Posterior vena cava (tissue), 2 donors: ENCODE results near the gene FIBIN. TPM values are rescaled to one million over a fixed set of nuclear protein-coding genes. Genes with fewer than 3 reads are reported as not detected.
A peak's percentile ranks its signal among the peaks of the same experiment; 100 is the strongest.
"Not testable (repeated sequence)": the region's sequence is repeated elsewhere in the genome, so short reads cannot be mapped to it uniquely, and the experiment has no call there.

ENCODE experiments used
- DNase-seq: peaks from one replicate; pipeline ENCODE4 v3.0.0-alpha.2; 2020; ENCODE audit warnings: low spot score
- intact Hi-C, 2 donors: fragments of 100-400 bp; cut with DNase I; formaldehyde crosslinking; loops; one replicate each; pipeline versions ENCODE4 v1.14.1 to v1.14.2; 2022 to 2023
- long read RNA-seq, 2 donors: library from polyadenylated mRNA; unstranded; transcript quantifications; one replicate each; pipeline ENCODE4 v2.0.0, GENCODE V29; 2020 to 2021
- total RNA-seq, 2 donors: library from RNA; stranded (reverse); fragmentation: NEBNext Ultra II Directional; extraction: Animal tissue kit (Norgen Biotek cat#: 25700); gene quantifications; one replicate each; pipeline ENCODE4 v1.2.1, GENCODE V29; 2021
- donor health status: DM: yes; HTN: yes; CAD: no.
- donor health status: DM: yes; HTN: yes; CAD: no.

FIBIN gene
- total RNA-seq = 10 to 100 TPM; 24.5 to 32.8 TPM
- long read RNA-seq, donor 1, transcript FIBIN-201 (1 exons, 1,938 nt) = major isoform, 12 of 13 reads
- long read RNA-seq, donor 1, partial matches to known transcripts = 0 of 13 reads
- long read RNA-seq, donor 1, other reads (novel, unspliced or antisense) = 1 of 13 reads
- long read RNA-seq, donor 2, transcript FIBIN-201 (1 exons, 1,938 nt) = major isoform, 105 of 105 reads
- long read RNA-seq, donor 2, partial matches to known transcripts = 0 of 105 reads
- long read RNA-seq, donor 2, other reads (novel, unspliced or antisense) = 0 of 105 reads

DNA sequence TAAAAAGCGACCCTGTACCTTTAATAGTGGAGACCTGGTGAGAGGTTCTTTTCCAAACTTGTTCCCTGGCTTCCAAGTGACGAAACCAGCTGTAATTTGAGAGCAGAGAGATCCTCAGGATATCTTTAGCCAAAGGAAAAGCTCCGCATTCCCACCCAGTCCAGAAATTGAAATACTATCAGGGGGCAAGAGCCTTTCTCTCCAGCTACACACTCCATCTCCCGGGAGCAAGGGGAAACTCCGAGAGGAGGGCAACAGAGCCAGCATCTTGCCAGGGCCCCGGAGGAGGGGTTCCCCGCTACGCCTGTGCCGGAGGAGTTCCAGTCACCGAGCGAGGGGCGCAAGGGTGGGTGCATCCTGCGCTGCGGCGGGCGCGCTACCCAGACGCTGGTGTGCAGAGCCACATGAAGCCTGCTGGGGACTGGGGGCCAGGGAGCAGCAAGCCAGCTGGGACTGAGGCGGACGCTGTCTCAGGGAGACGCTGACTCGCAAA is at the start of gene FIBIN:
Gene FIBIN, plus strand, starts transcription at position 148 of the 493 bp plus-strand sequence. CDS start 415 bp downstream, outside the sequence.
- peak; percentile 78 for DNase-seq
- intact Hi-C loops = loop anchor here in 1 of 2 donors (10.0 kb wide), 1 partner anchor 229 kb away; no protein-coding TSS in a partner anchor

DNA sequence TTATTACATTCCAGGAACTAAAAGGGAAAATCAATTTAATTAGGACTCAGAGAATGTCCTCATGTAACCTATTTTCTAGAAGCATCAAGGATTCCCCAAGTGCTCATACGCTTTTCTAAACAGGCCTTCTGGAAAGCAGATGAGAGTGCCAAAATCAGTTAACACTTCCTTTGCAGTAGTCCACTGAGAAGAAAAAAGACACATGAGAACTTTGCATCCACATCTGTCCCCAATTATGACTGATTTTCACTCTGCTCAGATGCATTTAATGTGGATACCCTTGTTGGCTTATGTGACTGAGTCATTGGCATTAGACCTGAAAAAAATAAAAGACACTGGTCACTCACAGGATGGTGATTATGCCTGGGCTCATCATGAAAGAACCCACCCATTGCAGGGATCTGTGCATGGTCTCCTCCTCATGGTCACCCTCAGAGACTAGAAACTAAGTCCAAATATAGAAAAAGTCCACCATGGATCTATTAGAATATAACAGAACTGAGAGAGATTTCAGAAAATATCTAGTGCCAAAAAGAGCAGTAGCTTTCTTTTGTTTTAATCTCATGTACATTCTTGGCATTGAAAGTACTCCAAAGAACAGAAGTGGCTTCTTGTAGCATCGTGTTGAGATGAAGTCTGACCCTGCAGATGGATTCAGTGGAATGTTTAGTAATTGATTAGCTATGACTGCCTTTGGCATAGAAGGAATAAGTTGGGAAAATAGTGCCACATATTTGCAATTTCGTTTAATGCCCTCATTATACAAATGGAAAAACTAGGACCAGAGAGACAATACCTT is 48.8 kb upstream of the FIBIN start:
- no peak for DNase-seq
- intact Hi-C loops = no loop called here

DNA sequence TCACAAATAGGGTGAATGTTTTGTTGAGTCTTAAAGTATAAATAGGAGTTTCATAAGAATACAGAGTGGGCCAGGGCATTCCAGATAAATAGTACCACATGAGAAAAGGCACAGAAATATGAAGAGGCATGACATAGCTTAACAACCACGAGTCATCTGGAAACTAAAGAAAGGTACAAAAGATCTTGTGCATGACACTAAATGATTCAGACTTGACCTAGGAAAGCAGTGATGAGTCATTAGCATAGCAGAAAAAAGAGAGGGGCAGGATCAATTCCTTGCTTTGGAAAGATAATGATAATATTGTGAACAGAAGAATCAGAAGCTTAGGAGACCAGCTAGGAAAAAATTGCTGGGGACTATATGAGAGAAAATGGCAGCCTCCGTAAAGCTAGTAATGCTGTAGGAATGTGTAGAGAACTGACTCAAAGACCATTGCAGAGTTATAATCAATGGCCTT is 47.6 kb upstream of the FIBIN start:
- intact Hi-C loops = no loop called here
- no peak for DNase-seq

DNA sequence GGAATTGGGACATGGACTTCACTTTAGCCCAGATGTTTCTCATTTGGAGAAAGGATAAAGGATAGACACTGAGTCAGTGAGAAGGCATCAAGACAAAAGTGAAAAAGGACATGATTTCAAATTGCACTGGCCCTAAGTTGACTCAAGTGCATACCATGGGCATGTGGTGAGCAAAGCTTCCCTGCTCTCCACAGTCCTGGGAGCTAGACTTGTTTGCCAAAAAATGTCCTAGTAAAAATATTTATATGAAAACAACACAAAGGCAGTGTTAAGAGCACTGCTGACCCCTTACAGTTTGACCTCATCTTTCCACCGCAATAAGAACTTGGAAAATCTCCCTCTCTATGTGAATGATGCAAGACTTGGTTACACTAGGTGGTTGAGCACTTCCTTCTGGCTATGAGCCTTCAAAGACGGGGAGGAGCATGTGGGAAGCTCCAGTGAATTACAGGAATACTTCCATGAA is 46.5 kb upstream of the FIBIN start:
- peak; percentile 76 for DNase-seq
- intact Hi-C loops = no loop called here

DNA sequence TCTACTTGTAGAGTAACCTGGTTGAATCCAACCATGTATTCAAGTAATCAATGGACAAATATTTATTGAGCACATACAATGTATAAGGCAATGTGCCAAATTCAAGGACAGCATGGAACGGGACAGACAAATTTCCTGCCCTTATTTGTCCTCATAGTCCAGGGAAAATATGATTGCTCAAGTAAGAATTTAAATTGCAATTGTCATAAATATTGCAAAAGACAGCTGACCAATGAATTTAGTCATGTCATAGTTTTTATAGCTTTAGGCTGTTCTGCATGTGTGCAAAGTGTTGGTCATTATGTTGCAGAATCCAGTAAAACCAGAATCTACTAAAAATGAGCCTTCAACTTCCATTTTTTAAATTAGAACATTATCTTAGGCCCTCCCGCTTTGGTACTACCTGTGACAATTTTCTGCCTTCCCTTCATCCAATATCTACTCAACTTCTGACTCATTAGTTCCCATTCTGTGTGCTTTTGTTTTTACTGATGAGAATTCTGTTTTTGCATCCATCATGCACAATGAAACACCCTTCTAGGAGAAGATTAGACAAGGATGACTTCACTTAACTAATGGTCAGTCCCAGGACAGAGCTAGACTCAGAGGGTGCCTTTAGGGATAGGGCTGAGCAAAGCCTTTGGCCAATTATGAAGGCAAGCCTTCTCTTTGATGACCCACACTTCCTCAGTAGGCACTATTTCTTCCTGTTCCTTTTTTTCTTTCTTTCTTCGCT is 45.8 kb upstream of the FIBIN start:
- intact Hi-C loops = no loop called here

DNA sequence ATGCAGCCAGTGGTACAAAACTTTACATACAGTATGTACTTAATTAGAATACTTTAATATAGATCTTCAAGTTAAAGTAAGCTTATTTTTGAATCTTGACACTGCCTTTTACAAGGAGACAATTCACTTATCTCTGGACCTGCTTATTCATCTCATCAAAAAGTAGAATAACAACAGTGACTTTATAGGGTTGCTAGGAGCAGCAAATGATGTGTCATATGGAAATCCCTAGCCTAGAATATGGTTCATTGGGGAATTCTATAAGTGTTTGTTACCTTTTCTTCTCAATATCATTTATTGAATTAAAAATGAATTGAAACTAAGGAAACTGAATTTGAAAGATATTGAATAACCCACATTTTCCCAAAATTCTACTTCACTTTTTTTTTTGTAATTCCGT is 45.0 kb upstream of the FIBIN start:
- intact Hi-C loops = no loop called here
- no peak for DNase-seq

More for the DNA sequence above, 45.8 kb upstream of the FIBIN start:
- DNase-seq = no peak

DNA sequence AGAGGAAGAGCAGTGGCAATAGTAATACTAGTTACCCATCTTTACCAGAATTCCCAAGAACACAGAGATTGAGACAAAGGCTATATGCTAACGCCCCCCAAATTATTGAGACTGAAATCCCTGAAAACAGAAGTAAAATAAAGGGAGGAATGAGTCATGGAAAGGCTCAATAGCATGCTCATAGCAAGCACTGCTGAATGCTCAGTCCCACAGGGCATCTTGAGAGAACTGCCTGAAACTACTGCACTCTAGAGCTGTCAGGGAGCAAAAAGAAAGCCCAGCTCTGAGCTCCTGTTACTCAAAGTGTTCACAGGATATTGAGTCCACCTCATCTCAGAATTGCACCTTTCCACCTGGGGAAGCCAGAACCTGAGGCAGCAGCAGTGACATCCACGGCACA is 44.1 kb upstream of the FIBIN start:
- intact Hi-C loops = no loop called here
- DNase-seq = no peak

DNA sequence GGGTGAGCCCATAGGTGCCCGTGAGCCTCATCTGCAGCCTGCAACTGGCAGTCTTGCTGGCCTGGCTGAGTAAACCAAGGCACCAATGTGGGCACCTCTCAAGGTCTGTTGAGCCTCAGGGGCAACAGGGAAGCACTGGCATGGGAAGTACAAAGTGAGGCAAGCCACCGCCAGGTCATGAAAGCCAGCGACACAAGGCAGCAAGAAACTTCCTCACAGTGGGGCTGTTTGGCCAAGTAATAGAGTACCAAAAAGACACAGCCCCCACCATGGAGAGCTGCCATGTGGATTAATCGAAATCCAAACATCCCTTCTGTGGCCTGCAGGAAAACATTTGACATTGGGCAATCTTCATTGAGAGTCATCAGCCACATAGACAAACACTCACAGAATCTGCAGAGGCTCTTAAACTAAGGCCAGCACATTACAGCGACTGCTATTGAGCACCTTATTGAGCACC is 43.6 kb upstream of the FIBIN start:
- DNase-seq = no peak
- intact Hi-C loops = no loop called here

DNA sequence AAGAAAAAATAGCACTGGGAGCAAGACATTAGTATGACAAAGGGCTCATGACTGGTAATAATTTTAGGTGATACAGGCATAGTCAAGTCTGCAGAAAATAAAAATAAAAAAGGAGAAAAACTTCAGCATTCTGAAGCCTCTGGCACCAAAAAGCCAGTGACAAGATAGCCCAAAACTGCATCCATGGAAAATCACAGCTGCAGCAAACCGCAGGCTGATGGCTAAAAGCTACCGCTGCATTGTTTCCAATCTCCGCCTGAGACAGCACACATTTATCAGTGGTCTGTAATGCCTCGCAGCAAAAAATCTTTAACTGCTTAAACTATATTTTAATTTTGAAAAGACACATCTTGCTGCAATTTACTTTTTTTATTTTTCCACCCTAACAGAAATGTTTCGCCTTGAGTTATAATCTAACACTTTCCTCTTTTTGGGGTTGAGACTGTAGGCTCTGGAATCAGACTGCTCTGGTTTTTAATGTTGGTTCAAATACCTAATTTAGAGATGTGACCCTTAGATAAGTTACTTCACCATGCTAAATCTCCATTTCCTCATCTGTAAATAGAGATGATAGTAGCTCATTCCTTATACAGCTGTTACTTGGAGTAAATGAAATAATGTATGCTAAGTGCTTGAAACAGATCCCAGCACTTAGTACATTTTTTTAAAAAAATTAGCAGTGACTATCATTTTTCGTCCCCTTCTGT is 42.0 kb upstream of the FIBIN start:
- intact Hi-C loops = no loop called here
- no peak for DNase-seq

DNA sequence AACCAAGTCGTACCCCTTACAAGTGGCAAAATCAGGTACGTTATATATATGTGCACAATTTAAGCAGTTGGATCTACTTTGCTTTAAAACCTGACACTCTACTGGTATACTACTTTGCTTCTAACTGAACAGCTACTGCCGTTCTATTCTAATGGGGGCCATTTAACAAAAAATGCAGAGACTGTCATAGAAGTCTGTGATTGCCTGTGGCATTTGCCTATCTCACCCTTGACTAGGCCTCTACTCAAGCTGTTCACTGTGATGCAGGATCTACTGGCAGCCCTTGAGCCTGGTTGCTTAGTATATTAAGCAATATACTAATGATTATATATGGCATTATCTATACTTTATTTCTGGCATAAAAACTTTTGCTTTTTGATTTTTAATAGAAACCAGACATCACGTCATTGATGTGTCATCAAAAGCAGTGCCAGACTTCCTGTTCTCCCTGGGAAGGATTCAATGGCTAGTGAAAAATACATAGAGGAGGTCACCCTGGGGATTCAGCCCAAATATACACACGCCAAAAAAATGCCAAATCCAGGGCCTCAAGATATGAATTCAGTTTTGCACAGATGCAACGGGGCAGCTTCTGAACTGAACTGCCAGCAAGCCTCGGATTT is 40.0 kb upstream of the FIBIN start:
- intact Hi-C loops = no loop called here
- no peak for DNase-seq

DNA sequence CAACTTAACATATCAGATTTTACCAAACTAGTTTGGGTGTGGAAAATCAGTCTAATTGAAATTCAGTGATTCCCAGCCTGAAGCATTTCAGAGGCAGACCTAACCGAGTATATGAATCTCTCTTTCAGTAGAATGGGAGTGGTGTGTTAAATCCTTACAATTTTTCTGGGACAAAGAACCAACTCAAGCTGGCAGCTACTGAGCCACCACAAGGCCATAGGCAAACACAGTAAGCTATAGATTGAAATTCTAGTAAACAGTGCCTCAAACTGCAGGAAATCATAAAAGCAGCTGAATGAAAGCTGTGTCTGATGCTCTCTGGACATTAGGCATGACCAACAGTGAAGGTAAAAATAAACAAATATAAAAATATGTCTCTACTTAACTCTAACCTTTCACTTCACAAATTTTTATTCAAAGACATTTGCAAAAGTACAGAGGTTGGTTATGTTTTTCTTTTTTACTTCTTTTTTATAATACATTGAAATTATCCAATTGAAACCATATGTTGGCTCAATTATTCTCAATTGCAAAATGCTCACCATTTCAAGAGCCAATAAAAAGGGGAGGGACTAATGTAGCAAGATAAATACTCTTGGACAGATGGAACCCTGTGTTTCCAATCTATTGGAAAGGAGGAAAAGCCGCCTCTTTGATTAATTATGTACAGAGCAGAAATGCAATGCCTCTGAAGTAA is 35.8 kb upstream of the FIBIN start:
- intact Hi-C loops = no loop called here
- no peak for DNase-seq

DNA sequence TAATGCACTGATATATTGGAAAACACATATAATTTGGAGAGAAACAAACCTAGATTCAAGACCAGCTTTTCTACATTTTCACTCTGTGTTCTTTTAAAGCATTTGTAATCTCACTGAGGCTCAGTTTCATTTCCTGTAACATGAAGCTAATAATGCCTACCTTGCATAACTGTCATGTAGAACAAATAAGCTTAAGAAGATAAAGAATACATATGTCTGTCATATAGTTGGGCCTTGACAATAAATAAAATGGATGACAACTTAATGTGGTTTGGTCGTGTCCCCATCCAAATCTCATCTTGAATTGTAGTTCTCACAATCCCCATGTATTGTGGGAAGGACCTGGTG is 35.2 kb upstream of the FIBIN start:
- intact Hi-C loops = no loop called here

DNA sequence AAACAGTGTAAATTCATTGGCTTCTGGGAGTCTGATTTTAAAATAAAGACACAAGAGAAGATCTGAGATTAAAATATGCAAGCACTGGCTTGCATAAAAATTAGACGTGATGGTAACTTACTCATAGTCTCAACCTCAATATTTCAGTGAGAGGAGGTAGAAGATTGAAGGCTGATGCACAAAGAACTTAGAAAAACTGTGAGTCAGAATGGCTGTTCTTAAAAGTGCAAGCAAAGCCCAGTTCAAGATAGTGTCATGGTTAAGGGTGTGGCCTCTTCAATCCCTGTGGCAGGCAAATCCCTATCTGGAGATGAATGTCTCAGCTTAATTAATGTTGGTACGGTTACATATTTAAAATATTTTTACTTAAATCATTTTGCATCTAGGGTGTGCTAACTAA is 33.6 kb upstream of the FIBIN start:
- intact Hi-C loops = no loop called here
- DNase-seq = no peak

More for the DNA sequence above, 35.2 kb upstream of the FIBIN start:
- no peak for DNase-seq

DNA sequence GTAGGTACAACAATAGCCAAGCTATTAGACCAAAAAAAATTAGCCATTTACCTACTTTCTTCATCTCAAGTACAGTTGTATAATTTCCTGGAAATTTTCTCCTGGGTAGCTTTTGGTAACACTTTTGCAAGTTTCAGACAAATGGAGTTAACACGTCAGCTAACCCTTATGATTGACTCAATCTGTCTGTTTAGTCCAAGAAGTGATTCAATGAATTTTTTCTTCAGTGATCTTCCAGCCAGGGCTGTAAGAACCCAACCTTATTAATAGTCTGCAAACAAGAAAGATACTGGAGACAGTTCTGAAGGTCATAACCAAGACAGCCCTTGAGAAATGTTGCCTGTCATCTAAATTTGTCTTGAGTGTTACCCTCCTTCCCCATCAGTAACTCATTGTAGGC is 30.1 kb upstream of the FIBIN start:
- DNase-seq = no peak
- intact Hi-C loops = no loop called here

DNA sequence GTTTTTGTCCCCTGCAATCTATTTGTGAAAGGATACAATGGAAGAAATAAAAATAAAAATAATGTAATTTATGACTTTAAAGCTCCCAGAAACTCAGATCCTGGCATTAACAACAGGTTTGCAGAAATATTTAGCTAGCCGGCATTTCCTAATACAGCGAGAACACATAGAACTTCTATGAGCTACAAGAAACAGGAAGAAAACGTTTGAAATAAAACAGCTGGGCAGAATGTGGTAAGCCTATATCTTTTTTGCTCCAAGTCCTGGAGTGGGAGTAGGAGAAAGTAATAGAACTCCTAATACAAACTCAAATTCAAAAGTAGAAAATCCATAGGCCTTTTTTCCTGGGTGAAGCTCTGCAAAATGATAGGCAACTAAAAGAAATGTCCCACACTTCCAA is 29.6 kb upstream of the FIBIN start:
- no peak for DNase-seq
- intact Hi-C loops = no loop called here

DNA sequence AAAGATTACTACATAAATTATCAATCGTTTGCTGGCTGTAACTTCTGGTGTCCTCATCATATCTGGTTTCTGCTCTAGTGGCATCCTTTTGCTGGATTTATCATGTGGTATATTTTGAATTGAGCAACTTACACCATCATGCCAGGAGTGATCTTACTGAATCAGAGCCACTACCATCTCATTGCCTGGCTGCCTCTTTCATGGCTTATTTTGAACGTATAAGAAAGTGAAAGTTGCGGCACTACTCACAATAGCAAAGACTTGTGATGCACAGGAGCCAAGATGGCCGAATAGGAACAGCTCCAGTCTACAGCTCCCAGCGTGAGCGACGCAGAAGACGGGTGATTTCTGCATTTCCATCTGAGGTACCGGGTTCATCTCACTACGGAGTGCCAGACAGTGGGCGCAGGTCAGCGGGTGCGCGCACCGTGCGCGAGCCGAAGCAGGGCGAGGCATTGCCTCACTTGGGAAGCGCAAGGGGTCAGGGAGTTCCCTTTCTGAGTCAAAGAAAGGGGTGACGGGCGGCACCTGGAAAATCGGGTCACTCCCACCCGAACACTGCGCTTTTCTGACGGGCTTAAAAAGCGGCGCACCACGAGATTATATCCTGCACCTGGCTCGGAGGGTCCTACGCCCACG is 28.9 kb upstream of the FIBIN start:
- DNase-seq, intact Hi-C loops: not testable (repeated sequence)

DNA sequence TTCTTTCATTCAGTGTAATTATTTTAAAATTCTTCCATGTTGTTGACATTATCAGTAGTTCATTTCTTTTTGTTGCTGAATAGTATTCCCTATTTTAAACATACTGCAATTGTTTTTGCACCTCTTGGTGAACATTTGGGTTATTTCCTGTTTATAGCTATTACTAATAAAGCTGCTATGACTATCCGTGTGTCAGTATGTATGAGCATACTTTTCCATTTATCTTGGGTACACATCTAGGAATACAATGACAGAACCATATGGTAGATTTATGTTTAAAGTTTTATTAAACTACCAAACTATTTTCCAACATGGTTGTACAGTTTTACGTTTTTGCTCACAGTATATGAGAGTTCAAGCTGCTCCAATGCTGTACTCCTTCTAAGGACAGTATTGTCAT is 22.0 kb upstream of the FIBIN start:
- no peak for DNase-seq
- intact Hi-C loops = no loop called here
